GM06990 (cell line): Measurements from ENCODE around the gene C6orf163.
"Not testable (repeated sequence)": the region's sequence is repeated elsewhere in the genome, so short reads cannot be mapped to it uniquely, and the experiment has no call there.

Experiments
- DNase-seq: peaks from one replicate; pipeline ENCODE4 v3.0.0-alpha.2; 2011; ENCODE audit not compliant: insufficient read length; ENCODE audit errors: extremely low read depth
- H3K27me3 ChIP-seq: replicated peaks from 2 replicates; pipeline ENCODE4 v1.6.0; 2011; ENCODE audit warnings: low read length; ENCODE audit not compliant: control insufficient read depth, insufficient read depth
- H3K36me3 ChIP-seq: 2 replicates; pipeline ENCODE4 v1.5.1; 2011; ENCODE audit warnings: low read length; ENCODE audit not compliant: control insufficient read depth, insufficient read depth
- H3K4me3 ChIP-seq: replicated peaks from 2 replicates; pipeline ENCODE4 v1.5.1; 2011; ENCODE audit warnings: low read depth, mild to moderate bottlenecking, control low read depth, low read length
- TF ChIP-seq, protein P1 (sequence below): IDR thresholded peaks from 2 replicates; pipeline ENCODE4 v1.5.1; 2011; ENCODE audit warnings: low read length, control low read depth, mild to moderate bottlenecking, inconsistent platforms; ENCODE audit not compliant: insufficient read depth, poor library complexity, severe bottlenecking

The C6orf163 gene

DNA sequence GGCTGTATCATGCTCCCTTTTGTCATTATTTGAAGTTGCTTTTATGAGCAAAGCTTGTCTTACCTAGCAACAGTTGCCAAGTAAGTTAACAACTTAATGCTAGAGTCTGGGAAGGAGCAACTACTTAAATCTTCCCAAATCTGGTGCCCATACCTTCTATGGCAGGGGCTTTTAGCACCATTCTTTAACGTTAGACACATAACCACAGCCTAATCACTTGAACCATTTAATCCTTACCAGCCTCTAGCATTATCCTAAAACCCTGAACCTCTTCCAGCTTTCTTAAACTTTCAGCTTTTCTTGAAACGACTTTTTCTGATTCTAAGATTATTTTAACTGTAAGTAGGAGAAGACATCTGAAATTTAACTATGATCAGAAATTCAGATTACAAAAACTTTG lies at the start of gene C6orf163:
Gene C6orf163, plus strand, starts transcription at position 83 of the 400 bp plus-strand sequence. Its CDS starts 287 bp downstream, at position 370.
- DNase-seq = no peak
- Histone ChIP-seq H3K36me3 (no peaks in the 10 kb centered on the region), H3K4me3 (no peak within 1 kb of the TSS), H3K27me3 (no peaks in the 10 kb centered on the region)
- TF ChIP-seq, protein P1, sequence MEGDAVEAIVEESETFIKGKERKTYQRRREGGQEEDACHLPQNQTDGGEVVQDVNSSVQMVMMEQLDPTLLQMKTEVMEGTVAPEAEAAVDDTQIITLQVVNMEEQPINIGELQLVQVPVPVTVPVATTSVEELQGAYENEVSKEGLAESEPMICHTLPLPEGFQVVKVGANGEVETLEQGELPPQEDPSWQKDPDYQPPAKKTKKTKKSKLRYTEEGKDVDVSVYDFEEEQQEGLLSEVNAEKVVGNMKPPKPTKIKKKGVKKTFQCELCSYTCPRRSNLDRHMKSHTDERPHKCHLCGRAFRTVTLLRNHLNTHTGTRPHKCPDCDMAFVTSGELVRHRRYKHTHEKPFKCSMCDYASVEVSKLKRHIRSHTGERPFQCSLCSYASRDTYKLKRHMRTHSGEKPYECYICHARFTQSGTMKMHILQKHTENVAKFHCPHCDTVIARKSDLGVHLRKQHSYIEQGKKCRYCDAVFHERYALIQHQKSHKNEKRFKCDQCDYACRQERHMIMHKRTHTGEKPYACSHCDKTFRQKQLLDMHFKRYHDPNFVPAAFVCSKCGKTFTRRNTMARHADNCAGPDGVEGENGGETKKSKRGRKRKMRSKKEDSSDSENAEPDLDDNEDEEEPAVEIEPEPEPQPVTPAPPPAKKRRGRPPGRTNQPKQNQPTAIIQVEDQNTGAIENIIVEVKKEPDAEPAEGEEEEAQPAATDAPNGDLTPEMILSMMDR = no peak

DNA sequence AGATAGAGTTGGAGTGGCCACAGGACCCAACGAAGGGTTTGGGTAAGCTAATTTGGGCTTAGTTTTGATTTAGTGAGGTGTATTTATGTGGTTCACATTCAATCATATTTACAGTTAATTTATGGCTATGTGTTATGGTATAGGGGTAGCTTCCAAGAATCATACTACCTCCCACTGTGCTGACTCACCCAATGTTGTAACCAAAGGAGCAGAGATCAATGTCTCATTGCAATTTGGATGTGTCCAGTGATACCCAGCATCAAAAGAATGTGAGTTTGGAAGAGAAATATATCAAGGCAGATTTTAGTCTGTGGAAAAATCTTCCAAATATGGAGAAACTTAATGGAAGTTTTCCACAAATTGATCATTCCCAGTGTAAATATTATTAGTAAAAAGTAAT lies 47.5 kb upstream of the C6orf163 start:
- TF ChIP-seq, protein P1 = no peak
- Histone ChIP-seq H3K36me3 (no peaks in the 10 kb centered on the region), H3K27me3 (no peaks in the 10 kb centered on the region), H3K4me3 (no peak overlapping the region)
- DNase-seq = no peak

GRCh38 chr6:87301277-87301676 lies 43.3 kb upstream of the C6orf163 start:
- not testable (repeated sequence) for H3K4me3 ChIP-seq, H3K36me3 ChIP-seq, H3K27me3 ChIP-seq, DNase-seq

- TF ChIP-seq, protein P1 = no peak
- Histone ChIP-seq H3K27me3 (peaks cover 2% of the 10 kb centered on the region), H3K36me3 (no peaks in the 10 kb centered on the region), H3K4me3 (no peak overlapping the region)
- no peak for DNase-seq
These were observed 35.6 kb upstream of the C6orf163 start for GRCh38 chr6:87308970-87309369.

- Histone ChIP-seq H3K36me3 (no peaks in the 10 kb centered on the region), H3K4me3 (no peak overlapping the region), H3K27me3 (peaks cover 2% of the 10 kb centered on the region)
- DNase-seq = no peak
- TF ChIP-seq, protein P1 = no peak
These were observed 31.8 kb upstream of the C6orf163 start for GRCh38 chr6:87312860-87313259.

DNA sequence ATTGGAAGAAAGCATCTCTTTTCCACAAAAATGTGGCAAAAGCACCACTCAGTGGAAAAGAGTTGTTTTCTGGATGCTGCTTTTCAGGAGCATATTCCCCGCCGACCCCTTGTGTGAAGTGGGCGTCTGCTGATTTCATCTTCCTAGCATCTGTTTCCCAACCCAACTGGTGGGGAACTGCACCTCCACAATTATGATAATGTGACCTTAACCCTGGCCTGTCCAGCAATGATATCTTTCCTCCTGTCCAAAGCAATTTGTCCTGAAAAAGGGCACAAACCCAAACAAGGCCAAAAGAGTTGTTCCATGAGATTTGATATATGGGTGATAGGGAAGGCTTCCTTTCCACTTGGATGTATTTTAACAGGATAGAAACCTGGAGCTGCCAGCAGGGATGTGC lies 29.5 kb upstream of the C6orf163 start:
- Histone ChIP-seq H3K4me3 (no peak overlapping the region), H3K27me3 (no peaks in the 10 kb centered on the region; the same call in 1 of the 2 replicates), H3K36me3 (no peaks in the 10 kb centered on the region)
- no peak for DNase-seq
- TF ChIP-seq, protein P1 = no peak
